ENCODE data around the gene PUS7.
"Not testable (repeated sequence)": the region's sequence is repeated elsewhere in the genome, so short reads cannot be mapped to it uniquely, and the experiment has no call there.

Gene PUS7

DNA sequence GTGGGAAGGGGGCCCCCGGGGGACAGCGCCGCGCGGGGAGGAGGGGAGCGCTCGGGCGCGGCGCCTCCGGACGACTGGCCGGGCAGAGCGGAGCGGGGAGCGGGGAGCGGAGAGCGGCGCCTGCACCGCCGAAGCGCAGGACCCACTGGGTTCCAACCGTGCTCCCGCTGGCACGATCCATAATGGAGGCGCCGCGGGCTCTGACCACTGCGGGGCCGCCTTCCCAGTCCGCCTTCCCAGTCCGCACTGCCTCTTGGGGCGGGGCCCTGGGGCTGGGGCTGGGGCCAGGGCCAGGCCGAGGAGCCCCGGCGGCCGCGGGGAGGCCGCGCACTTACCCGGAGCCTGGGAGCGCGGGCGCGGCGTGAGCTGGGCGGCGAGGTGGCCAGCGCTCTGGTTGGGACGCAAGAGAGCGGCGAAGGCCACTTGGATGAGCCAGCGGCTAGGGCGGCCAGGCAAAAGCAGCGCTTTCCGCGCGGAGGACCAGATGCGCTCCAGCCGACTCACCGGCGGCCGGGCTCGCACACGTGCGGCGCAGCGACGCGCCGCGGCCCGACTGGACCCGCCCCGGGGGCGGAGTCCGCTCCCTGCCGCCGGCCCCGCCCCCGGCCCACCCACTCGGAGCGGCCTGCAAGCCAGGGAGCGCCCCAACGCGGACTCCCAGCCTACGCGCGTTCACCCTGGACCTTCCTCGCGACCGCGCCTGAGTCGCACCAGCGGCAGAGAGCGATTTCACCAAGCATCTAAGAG, at the start of gene PUS7:
Gene PUS7, minus strand, starts transcription at position 555 of the 747 bp plus-strand sequence. CDS start 13,759 bp downstream, outside the sequence.
- peak; percentile 77 for DNase-seq (ENCODE audit: low read depth)

GRCh38 chr7:105567821-105568220, 45.8 kb upstream of the PUS7 start:
- no peak for DNase-seq (ENCODE audit: low read depth)

DNA sequence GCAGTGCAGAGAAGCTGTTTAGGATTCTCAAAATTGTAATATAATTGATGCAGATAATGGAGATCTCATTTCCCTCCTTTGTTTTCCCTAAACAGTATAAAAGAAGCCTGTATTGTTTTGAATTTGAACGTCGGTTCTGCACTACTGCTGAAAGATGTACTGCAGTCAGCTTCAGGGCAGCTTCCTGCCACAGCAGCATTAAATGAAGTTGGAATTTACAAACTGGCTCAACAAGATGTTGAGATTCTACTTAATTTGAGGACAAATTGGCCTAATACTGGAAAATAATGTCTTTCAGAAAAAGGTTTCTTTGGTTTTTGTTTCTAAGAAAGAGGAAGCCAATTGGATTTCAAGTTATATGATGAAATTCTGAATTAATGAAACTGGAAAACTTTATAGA, 45.0 kb upstream of the PUS7 start:
- no peak for DNase-seq (ENCODE audit: low read depth)

DNA sequence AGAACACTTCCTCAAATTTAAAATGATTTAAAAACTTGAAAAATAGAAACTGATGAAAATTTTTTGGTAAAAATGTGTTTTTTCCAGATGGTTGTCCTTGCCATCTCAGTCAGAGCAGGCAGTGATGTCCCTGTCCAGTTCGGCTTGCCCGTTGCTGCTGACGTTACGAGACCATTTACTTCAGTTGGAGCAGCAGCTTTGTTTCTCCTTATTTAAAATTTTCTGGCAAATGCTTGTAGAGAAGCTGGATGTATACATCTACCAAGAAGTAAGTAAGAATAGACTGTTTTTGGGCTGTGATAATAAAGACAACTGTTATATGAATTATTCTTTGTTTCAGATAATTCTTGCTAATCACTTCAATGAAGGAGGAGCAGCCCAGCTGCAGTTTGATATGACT, 43.1 kb upstream of the PUS7 start:
- DNase-seq (ENCODE audit: low read depth) = no peak

DNA sequence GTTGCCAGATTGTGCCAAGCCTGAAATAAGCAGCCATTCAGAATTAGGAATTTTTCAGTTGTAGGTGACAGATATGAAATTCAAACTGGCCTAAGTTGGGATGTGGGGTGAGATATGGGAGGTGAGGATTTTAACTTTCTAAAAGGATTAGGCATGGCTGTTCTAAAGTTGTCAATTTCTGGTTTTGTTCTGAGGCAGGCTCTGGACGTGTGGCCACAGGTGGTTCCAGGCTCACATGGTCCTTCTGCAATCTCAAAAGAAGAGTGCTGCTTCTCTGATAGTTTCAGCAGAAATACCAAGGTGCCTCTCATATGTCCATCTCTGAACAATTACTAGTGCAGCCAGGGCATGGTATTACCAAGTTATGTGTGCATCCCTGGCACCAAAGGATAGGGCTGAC, 37.9 kb upstream of the PUS7 start:
- no peak for DNase-seq (ENCODE audit: low read depth)

GRCh38 chr7:105538339-105538738, 16.3 kb upstream of the PUS7 start:
- no peak for DNase-seq (ENCODE audit: low read depth)

GRCh38 chr7:105532709-105533460, 10.8 kb upstream of the PUS7 start:
- no peak for DNase-seq (ENCODE audit: low read depth)

DNA sequence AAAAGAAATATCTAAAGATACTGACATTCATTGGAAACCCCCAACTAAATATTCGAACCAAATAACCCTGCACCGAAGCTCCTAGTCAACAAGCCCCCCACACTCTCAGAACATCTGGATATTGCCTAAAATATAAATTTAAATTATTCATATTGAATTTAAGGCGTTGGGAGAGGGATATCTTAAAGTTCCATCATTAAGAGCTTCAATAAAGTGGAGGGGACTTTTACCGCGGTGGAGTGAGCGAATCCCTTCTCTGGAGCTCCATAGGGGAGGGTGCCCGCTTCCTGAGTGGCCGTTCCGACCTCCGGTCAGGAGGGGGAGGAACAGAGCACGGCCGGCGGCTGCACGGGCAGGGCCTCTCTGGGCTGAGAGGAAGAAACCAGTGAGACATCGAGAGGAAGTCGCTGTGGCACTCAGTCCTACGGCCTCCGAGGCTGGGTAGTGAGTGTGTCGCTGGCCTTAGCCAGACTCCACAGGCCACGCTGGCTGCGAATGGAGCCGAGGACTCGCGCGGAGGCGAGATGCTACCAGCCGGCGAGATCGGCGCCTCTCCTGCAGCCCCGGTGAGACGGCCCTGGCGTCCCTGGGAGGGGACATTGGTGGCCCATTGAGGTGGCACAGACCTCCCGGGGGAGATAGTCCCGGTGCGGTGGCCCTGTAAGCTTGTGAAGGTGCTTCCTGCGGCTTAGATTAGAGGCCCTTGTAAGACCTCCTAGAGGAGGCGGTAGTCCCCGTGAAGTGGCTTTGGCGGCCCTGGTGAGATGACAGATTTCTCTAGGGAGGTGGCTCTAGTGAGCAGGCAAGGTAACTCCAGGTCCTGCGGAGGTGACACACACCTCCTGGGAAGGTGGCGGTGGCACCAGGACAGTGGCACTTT, 10.0 kb upstream of the PUS7 start, which contains the start of gene RINT1:
Gene RINT1, plus strand, starts transcription at position 410 of the 880 bp plus-strand sequence. Its CDS starts 115 bp downstream, at position 525.
- peak; percentile 83 for DNase-seq (ENCODE audit: low read depth)

- no peak for DNase-seq (ENCODE audit: low read depth)
These were observed 8.5 kb upstream of the PUS7 start for GRCh38 chr7:105530546-105530945.

- no peak for DNase-seq (ENCODE audit: low read depth)
These were observed 8.1 kb upstream of the PUS7 start for GRCh38 chr7:105530126-105530525.

DNA sequence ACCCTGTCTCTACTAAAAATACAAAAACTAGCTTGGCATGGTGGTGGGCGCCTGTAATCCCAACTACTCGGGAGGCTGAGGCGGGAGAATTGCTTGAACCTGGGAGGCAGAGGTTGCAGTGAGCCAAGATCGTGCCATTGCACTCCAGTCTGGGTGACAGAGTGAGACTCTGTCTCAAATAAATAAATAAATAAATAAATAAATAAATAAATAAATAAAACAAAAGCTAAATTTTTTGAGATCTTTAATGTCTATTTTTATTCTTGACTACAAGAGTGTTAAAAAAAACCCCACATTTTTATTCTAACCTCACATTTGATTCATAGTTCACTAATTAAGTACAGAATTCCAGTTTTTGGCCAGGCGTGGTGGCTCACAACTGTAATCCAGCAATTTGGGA, 5.7 kb upstream of the PUS7 start:
- DNase-seq (ENCODE audit: low read depth) = not testable (repeated sequence)

GRCh38 chr7:105524840-105525239, 2.8 kb upstream of the PUS7 start:
- no peak for DNase-seq (ENCODE audit: low read depth)

- DNase-seq (ENCODE audit: low read depth) = not testable (repeated sequence)
These were observed 2.4 kb upstream of the PUS7 start for GRCh38 chr7:105524423-105524822.

DNA sequence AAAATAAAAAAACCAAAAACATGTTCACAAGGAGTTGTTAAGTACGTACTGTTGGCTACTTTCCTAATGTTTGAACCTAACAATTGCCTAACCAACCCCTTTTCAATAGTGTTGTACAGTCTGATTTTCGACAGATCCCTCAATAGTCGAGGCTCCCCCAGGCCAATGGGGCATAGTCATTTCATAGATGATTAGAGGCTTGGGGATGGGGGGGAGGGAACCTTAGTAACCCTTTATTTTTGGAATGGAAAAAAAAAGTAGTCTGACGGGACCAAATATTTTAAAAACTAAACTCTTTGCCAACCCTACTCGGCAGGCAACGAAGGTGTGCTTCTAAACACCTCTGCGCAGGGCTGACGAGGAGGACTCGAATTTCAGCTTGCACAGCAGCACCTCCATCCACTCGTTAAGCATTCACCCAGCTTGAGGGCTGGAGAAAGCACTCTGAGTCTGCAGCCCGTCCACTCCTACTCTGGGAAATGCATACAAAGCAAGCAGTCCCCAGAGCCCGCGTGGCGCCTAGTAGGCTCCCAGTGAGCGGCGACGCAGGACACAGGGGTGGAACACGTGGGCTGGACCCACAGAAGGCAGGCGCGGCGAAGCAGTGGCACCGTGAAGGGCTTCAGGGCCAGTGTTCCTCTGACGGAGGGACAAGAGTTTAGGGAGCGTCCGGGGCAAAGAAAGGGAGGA, 899 bp downstream of the PUS7 start:
- DNase-seq (ENCODE audit: low read depth) = peak; percentile 25

DNA sequence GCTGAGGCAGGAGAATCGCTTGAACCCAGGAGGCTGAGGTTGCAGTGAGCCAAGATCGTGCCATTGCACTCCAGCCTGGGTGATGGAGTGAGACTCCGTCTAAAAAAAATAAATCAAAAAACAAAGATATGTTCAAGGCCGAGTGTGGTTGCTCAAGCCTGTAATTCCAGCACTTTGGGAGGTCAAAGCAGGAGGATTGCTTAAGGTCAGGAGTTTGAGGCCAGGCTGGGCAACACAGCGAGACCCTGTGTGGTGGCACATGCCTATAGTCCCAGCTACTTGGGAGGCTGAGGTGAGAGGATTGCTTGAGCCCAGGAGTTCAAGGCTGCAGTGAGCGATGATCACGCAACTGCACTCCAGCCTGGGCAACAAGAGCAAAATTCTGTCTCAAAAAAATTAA, 1.5 kb downstream of the PUS7 start:
- not testable (repeated sequence) for DNase-seq (ENCODE audit: low read depth)

DNA sequence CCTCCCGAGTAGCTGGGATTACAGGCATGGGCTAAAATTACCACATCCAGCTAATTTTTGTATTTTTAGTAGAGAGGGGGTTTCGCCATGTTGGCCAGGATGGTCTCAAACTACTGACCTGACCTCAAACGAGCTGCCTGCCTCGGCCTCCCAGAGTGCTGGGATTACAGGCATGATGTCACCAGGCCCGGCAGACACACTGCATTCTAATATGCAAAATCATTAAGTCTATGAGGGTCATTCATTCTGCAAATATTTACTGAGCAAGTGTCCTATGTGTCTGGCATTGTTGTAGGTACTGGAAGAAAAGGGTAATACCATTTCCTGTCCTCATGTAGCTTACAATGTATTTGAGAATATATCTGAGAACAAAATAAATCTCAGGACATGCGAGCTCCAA, 2.7 kb downstream of the PUS7 start:
- DNase-seq (ENCODE audit: low read depth) = no peak

DNA sequence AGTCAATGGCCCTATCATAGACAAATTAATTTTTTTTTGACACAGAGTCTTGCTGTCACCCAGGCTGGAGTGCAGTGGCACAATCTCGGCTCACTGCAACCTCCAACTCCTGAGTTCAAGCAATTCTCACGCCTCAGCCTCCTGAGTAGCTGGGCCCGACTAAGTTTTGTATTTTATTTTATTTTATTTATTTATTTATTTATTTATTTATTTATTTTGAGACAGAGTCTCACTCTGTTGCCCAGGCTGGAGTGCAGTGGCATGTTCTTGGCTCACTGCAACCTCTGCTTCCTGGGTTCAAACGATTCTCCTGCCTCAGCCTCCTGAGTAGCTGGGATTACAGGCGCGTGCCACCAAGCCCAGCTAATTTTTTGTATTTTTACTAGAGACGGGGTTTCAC, 6.5 kb downstream of the PUS7 start:
- DNase-seq (ENCODE audit: low read depth) = not testable (repeated sequence)

GRCh38 chr7:105512926-105513526, 9.0 kb downstream of the PUS7 start:
- no peak for DNase-seq (ENCODE audit: low read depth)

GRCh38 chr7:105512415-105512814, 9.7 kb downstream of the PUS7 start:
- no peak for DNase-seq (ENCODE audit: low read depth)

GRCh38 chr7:105502173-105502572, 19.9 kb downstream of the PUS7 start:
- no peak for DNase-seq (ENCODE audit: low read depth)

- no peak for DNase-seq (ENCODE audit: low read depth)
These were observed 25.1 kb downstream of the PUS7 start for GRCh38 chr7:105497016-105497415.
